Activated CD8-positive, alpha-beta T cell treated with anti-CD3 and anti-CD28 coated beads for 36 hours (primary cell): ENCODE results near the gene SYNDIG1. TPM values are rescaled to one million over a fixed set of nuclear protein-coding genes. Genes with fewer than 3 reads are reported as not detected.

ENCODE experiments used
- ATAC-seq: fragments of 200-7000 bp; cut with Tn5 transposase; one replicate; pipeline ENCODE4 v1.10.0; 2021; ENCODE audit warnings: mild to moderate bottlenecking, moderate library complexity
- CTCF ChIA-PET: fragments of 350-600 bp; sonication (Branson Sonifier 250); formaldehyde crosslinking; loops from one replicate; lab custom pipeline; 2021; ENCODE audit warnings: antibody characterized with exemption; lab: Charles Lee
- POLR2A ChIA-PET: fragments of 350-600 bp; sonication (Branson Sonifier 250); formaldehyde crosslinking; loops from one replicate; lab custom pipeline; 2021; ENCODE audit warnings: antibody characterized with exemption; lab: Charles Lee
- DNase-seq: peaks from one replicate; pipeline ENCODE4 v3.0.0-alpha.2; 2020
- H3K27ac Mint-ChIP-seq: one replicate; pipeline ENCODE4 v1.8.0; 2021; ENCODE audit warnings: mild to moderate bottlenecking, mixed read lengths
- H3K27me3 Mint-ChIP-seq: one replicate; pipeline ENCODE4 v1.8.0; 2021; ENCODE audit warnings: mixed read lengths
- H3K36me3 Mint-ChIP-seq: one replicate; pipeline ENCODE4 v1.8.0; 2021; ENCODE audit warnings: low read depth, mixed read lengths
- H3K4me1 Mint-ChIP-seq: one replicate; pipeline ENCODE4 v1.8.0; 2021; ENCODE audit warnings: low read depth, mixed read lengths
- H3K4me3 Mint-ChIP-seq: one replicate; pipeline ENCODE4 v1.8.0; 2021; ENCODE audit warnings: mild to moderate bottlenecking, moderate library complexity, mixed read lengths
- H3K9me3 Mint-ChIP-seq: one replicate; pipeline ENCODE4 v1.8.0; 2021; ENCODE audit warnings: mixed read lengths
- intact Hi-C: fragments of 100-400 bp; cut with micrococcal nuclease; formaldehyde crosslinking; loops from one replicate; pipeline ENCODE4 v1.10.0; 2022
- total RNA-seq, 2 experiments: library from RNA; stranded (reverse); gene quantifications; one replicate each; pipeline ENCODE4 v1.2.3, GENCODE V29; 2021
- TF ChIP-seq, protein P1 (sequence below): fragments of 200-600 bp; IDR thresholded peaks from one replicate; pipeline ENCODE4 v1.8.0; 2022; ENCODE audit warnings: antibody characterized with exemption, mild to moderate bottlenecking

The SYNDIG1 gene
- total RNA-seq, 2 experiments from 2014 or later: not detected

DNA sequence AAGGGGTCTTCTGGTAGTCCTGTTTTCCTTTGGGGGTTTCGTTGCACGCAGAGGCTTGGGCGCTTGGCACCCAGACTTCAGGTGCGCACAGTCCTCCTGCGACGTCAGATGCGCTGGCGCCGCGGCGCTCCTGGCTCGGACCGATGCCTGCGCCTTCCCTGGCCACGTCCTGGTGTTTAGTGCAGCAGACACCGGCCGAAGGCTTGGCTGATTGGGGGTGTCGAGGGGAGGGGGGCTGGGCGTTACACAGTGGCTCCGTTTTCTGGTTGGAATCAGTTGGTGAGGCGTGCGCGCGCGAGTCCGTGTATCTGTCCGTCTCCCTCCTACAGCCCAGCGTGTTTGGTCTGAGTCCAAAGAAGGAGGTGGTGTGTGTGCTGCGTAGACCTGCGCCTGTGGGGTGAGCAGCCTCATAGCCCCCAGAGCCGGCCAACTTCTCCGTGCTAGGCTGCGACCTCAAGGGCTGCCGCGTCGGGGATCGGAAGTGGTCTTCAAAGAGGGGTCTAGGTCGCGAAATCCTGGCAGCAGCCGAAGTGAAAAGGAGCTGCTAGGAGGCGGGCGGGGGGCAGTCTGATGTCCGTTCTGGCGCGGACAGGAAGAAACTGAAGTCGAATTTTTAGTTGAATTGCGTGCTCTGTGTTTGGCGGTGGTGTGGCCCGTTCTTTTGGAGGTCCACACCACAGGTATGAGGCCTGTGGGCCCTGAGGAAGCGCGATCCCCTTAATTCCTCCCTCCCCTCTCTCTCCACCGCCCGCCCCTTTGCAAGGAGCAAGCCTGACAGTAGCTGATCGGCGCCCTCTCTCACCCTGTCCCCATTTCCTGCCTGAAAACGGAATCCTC is 1.5 kb downstream of the SYNDIG1 start:
- no peak for ATAC-seq
- TF ChIP-seq, protein P1, sequence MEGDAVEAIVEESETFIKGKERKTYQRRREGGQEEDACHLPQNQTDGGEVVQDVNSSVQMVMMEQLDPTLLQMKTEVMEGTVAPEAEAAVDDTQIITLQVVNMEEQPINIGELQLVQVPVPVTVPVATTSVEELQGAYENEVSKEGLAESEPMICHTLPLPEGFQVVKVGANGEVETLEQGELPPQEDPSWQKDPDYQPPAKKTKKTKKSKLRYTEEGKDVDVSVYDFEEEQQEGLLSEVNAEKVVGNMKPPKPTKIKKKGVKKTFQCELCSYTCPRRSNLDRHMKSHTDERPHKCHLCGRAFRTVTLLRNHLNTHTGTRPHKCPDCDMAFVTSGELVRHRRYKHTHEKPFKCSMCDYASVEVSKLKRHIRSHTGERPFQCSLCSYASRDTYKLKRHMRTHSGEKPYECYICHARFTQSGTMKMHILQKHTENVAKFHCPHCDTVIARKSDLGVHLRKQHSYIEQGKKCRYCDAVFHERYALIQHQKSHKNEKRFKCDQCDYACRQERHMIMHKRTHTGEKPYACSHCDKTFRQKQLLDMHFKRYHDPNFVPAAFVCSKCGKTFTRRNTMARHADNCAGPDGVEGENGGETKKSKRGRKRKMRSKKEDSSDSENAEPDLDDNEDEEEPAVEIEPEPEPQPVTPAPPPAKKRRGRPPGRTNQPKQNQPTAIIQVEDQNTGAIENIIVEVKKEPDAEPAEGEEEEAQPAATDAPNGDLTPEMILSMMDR: no peak
- Mint-ChIP-seq H3K36me3 (no peaks in the 10 kb centered on the region), H3K9me3 (no peaks in the 10 kb centered on the region), H3K4me3 (peak overlapping the region; percentile 37), H3K27me3 (peaks cover 34% of the 10 kb centered on the region), H3K4me1 (peaks cover 8% of the 10 kb centered on the region), H3K27ac (no peak overlapping the region)
- no peak for DNase-seq
- ChIA-PET POLR2A (no interaction called here), CTCF (no interaction called here)
- intact Hi-C loops: no loop called here

DNA sequence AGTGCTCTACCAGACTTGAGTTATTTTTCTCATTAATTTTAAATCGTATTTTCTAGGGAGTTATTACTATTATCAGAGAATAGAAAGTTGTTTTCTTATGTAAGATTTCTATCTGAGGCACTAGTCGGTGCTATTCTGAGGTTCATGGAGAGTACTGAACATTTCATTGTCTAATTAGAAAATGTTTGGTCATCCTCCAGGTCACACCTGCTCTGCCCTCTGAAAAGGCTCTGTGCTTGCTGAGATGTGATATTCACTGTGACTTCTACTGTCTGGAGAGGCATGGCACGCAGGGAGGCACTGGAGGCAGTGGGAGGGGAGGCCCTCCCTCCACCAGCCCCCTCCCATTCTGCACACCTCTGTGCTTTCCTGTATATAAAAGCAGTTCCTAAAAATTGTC is 3.0 kb downstream of the SYNDIG1 start:
- no peaks in the 10 kb centered on the region for H3K36me3 Mint-ChIP-seq
- H3K4me1 Mint-ChIP-seq: peaks cover 8% of the 10 kb centered on the region
- TF ChIP-seq, protein P1: no peak
- no peak for ATAC-seq
- DNase-seq: no peak
- no peak overlapping the region for H3K27ac Mint-ChIP-seq
- no peak overlapping the region for H3K4me3 Mint-ChIP-seq
- intact Hi-C loops: no loop called here
- H3K27me3 Mint-ChIP-seq: peaks cover 34% of the 10 kb centered on the region
- no peaks in the 10 kb centered on the region for H3K9me3 Mint-ChIP-seq
- ChIA-PET CTCF (no interaction called here), POLR2A (no interaction called here)

DNA sequence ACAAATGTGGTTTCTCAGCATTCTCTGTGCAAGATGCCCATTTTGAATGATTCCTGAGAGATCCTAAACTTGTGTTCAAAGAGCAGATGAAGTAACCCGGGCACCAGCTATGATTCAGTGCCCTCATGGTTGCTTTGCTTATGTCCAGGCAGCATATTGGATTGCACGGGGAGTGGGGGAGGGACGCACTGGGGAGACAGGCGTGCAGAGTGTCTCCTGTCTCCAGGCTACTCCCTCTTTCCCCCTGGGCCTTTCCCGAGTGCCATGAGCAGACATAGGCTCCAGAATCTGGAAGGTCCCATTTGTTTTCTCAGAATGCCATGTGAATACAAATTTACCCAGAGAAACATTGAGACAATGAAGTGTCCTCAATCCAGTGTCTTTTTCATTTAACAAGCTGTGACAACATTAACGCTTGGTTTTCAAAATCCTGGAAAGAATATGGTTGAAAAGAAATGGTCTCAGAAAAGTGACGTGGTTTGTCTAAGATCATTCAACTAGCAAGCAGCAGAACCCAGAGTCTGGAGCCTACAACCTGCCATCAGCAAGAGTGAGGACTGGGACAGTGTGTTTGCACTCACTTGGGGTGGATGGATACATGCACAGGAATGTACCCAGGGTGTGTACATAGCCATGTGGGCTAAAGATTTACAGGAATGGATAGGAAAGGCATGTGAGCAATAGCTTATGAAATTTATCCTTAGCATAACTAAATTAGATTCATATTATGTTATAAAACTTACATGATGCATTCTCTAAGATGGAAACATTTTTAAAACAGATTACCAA is 4.2 kb downstream of the SYNDIG1 start:
- Mint-ChIP-seq H3K36me3 (no peaks in the 10 kb centered on the region), H3K27me3 (peaks cover 24% of the 10 kb centered on the region), H3K9me3 (no peaks in the 10 kb centered on the region), H3K27ac (no peak overlapping the region), H3K4me1 (peaks cover 8% of the 10 kb centered on the region), H3K4me3 (no peak overlapping the region)
- DNase-seq: no peak
- CTCF ChIA-PET: no interaction called here
- intact Hi-C loops: no loop called here
- ATAC-seq: no peak
- POLR2A ChIA-PET: no interaction called here
- TF ChIP-seq, protein P1: no peak

DNA sequence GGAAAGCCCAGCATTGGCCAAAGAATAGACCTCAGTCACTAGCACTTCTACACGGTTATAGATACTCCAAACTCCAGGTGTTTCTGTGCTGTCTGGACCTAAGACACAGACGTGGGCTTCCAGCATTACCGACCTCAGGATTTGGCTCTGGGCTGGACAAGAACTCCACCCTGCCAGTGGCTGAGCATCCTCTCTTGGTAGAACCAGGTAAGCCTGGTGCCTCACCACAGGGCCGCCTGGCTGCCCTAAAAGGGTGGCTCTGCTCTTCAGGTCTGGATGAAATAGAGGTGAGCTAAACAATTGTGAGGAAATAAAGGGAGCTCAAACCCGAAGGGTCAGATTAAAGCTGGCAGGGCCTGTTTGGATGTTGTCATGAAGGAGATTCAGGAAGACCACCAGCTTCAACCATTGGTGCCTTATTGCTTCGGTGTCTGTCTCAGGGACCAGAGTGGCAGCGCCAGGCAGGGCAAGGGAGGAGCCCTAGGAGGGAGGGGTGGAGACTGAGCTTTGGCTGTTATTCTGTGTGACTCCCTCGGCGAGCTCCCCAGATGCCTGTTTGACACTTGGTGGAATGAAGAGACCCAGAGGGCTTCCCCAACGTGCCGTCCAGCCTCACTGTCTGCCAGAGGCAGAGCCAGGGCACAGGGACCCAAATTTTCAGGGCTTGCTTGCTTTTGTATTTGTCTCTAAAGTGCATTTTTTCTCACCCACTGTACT is 8.6 kb downstream of the SYNDIG1 start:
- DNase-seq: no peak

More for the DNA sequence above, 8.6 kb downstream of the SYNDIG1 start:
- Mint-ChIP-seq H3K27me3 (peaks cover 1% of the 10 kb centered on the region), H3K4me3 (no peak overlapping the region), H3K9me3 (no peaks in the 10 kb centered on the region), H3K27ac (no peak overlapping the region), H3K36me3 (no peaks in the 10 kb centered on the region), H3K4me1 (no peaks in the 10 kb centered on the region)
- ATAC-seq: no peak
- intact Hi-C loops: no loop called here
- ChIA-PET CTCF (no interaction called here), POLR2A (no interaction called here)
- TF ChIP-seq, protein P1: no peak
